ENCODE data around the gene SUMO4. TPM values are rescaled to one million over a fixed set of nuclear protein-coding genes. Genes with fewer than 3 reads are reported as not detected.

The SUMO4 gene
- total and polyA plus RNA-seq, 2 donors (not counting 1 experiment from before 2014, with no cell fraction given), result 0.18 to 11.5 TPM

DNA sequence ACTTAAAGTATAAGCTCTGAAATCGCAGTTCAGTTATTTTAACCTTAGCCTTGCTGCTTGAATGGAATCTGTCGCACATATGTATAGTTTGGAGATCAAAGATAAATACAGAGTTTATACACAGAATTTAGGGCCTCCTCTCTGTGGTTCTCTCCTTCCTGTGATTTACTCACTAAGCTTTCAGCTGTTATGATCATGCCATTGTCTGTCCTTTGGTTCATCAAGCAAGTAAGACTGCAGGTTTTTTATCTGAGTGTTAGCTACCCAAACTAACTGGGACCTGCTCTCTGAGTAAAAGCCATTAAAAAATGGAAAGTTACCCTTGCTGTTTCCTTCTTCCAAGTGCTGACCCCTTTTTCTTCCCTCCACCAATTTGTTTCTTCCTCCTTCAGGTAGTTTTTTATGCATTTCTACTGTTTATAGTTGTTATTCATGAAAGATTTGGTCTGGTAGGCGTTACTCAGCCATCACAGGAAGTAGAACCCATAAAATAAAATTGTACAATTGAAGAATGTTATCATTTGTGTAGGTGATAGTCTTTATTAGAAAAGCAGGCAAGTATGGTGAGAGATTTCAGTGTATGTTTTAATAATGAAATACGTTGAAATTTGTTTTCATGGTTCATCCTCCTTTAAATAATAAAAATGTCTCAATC is 33.7 kb upstream of the SUMO4 start:
- H4K20me1 ChIP-seq (ENCODE audit: control insufficient read depth, insufficient read depth, low read length, poor library complexity, severe bottlenecking), result peaks cover 42% of the 10 kb centered on the region
- peaks cover 71% of the 10 kb centered on the region for H3K79me2 ChIP-seq (ENCODE audit: control insufficient read depth, insufficient read depth, low read length)
- intact Hi-C loops (cut with micrococcal nuclease), result no loop called here
- H3K27me3 ChIP-seq (replicated peaks in 1 of 4; ENCODE audit: control extremely low read depth in 1 of 4, control insufficient read depth in 3 of 4, insufficient read depth in 4 of 4, low read length in 3 of 4), result no peaks in the 10 kb centered on the region
- peak; percentile 19 for DNase-seq
- H3K4me1 Mint-ChIP-seq, result peaks cover 39% of the 10 kb centered on the region
- no peak for ATAC-seq (ENCODE audit: low read depth)
- POLR2A ChIA-PET, result no interaction called here
- H3K9me3 Mint-ChIP-seq (ENCODE audit: insufficient read depth), result no peaks in the 10 kb centered on the region
- no peak overlapping the region for H3K27ac Mint-ChIP-seq
- peak overlapping the region; percentile 49 for H3K4me2 ChIP-seq (replicated peaks; ENCODE audit: low read depth, low read length, poor library complexity, severe bottlenecking)
- CTCF ChIA-PET, result interaction anchor here (1.1 to 1.2 kb wide), 2 partner anchors 65 to 275 kb away, joined by 3 read pairs; no protein-coding TSS in a partner anchor
- TF ChIP-seq, protein P1, sequence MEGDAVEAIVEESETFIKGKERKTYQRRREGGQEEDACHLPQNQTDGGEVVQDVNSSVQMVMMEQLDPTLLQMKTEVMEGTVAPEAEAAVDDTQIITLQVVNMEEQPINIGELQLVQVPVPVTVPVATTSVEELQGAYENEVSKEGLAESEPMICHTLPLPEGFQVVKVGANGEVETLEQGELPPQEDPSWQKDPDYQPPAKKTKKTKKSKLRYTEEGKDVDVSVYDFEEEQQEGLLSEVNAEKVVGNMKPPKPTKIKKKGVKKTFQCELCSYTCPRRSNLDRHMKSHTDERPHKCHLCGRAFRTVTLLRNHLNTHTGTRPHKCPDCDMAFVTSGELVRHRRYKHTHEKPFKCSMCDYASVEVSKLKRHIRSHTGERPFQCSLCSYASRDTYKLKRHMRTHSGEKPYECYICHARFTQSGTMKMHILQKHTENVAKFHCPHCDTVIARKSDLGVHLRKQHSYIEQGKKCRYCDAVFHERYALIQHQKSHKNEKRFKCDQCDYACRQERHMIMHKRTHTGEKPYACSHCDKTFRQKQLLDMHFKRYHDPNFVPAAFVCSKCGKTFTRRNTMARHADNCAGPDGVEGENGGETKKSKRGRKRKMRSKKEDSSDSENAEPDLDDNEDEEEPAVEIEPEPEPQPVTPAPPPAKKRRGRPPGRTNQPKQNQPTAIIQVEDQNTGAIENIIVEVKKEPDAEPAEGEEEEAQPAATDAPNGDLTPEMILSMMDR (IDR thresholded peaks at IDR 0.05), result no peak
- no peak for TF ChIP-seq EZH2 (IDR thresholded peaks at IDR 0.05; ENCODE audit: borderline replicate concordance, insufficient read depth, low read depth, low read length, poor library complexity, severe bottlenecking)
- H2AFZ ChIP-seq (ENCODE audit: insufficient read depth, low read depth, low read length, poor library complexity, severe bottlenecking), result no peak overlapping the region
- H3K27me3 Mint-ChIP-seq, result no peaks in the 10 kb centered on the region
- H3K27ac ChIP-seq (ENCODE audit: low read length in 2 of 2), result peak overlapping the region in 1 of 2 donors; percentile 72
- H3K4me3 ChIP-seq (ENCODE audit: control extremely low read depth in 1 of 5, extremely low read depth in 1 of 5, insufficient read depth in 1 of 5, low read depth in 2 of 5, low read length in 4 of 5), result no peak overlapping the region
- peaks cover 5 to 7% of the 10 kb centered on the region in 2 experiments for H3K36me3 ChIP-seq (replicated peaks in 1 of 2; ENCODE audit: control extremely low read depth in 1 of 2, control insufficient read depth in 1 of 2, extremely low read depth in 1 of 2, insufficient read depth in 2 of 2, low read length in 1 of 2)
- H3K4me3 Mint-ChIP-seq, result no peak overlapping the region
- WGBS (ENCODE audit: insufficient coverage), result no CpG with 5 or more reads among the region's 4 CpGs
- peaks cover 24 to 39% of the 10 kb centered on the region in 2 donors for H3K4me1 ChIP-seq (ENCODE audit: control insufficient read depth in 2 of 2, insufficient read depth in 2 of 2, low read length in 2 of 2)
- peaks cover 0 to under 1% (median 0%) of the 10 kb centered on the region in 3 donors for H3K9me3 ChIP-seq (ENCODE audit: control extremely low read depth in 1 of 3, control insufficient read depth in 2 of 3, insufficient read depth in 1 of 3, low read length in 2 of 3)
- no peak overlapping the region for H3K9ac ChIP-seq (ENCODE audit: low read length)

- H3K9me3 Mint-ChIP-seq (ENCODE audit: insufficient read depth), result no peaks in the 10 kb centered on the region
- ATAC-seq (ENCODE audit: low read depth) (no peak), DNase-seq (no peak)
- Histone ChIP-seq H3K9ac (ENCODE audit: low read length) (no peak overlapping the region), H4K20me1 (ENCODE audit: control insufficient read depth, insufficient read depth, low read length, poor library complexity, severe bottlenecking) (peaks cover 26% of the 10 kb centered on the region), H3K4me3 (ENCODE audit: control extremely low read depth in 1 of 5, extremely low read depth in 1 of 5, insufficient read depth in 1 of 5, low read depth in 2 of 5, low read length in 4 of 5) (no peak overlapping the region), H3K4me1 (ENCODE audit: control insufficient read depth in 2 of 2, insufficient read depth in 2 of 2, low read length in 2 of 2) (peaks cover 31 to 49% of the 10 kb centered on the region in 2 donors), H2AFZ (ENCODE audit: insufficient read depth, low read depth, low read length, poor library complexity, severe bottlenecking) (no peak overlapping the region), H3K36me3 (replicated peaks in 1 of 2; ENCODE audit: control extremely low read depth in 1 of 2, control insufficient read depth in 1 of 2, extremely low read depth in 1 of 2, insufficient read depth in 2 of 2, low read length in 1 of 2) (peaks cover 5 to 7% of the 10 kb centered on the region in 2 experiments), H3K27ac (ENCODE audit: low read length in 2 of 2) (peak overlapping the region in 1 of 2 donors; percentile 37), H3K4me2 (replicated peaks; ENCODE audit: low read depth, low read length, poor library complexity, severe bottlenecking) (no peak overlapping the region), H3K9me3 (ENCODE audit: control extremely low read depth in 1 of 3, control insufficient read depth in 2 of 3, insufficient read depth in 1 of 3, low read length in 2 of 3) (no peaks in the 10 kb centered on the region), H3K79me2 (ENCODE audit: control insufficient read depth, insufficient read depth, low read length) (peaks cover 54% of the 10 kb centered on the region), H3K27me3 (replicated peaks in 1 of 4; ENCODE audit: control extremely low read depth in 1 of 4, control insufficient read depth in 3 of 4, insufficient read depth in 4 of 4, low read length in 3 of 4) (no peaks in the 10 kb centered on the region)
- no peak overlapping the region for H3K27ac Mint-ChIP-seq
- H3K27me3 Mint-ChIP-seq, result no peaks in the 10 kb centered on the region
- POLR2A ChIA-PET, result no interaction called here
- peaks cover 36% of the 10 kb centered on the region for H3K4me1 Mint-ChIP-seq
- WGBS (ENCODE audit: insufficient coverage), result no CpG with 5 or more reads among the region's 1 CpG
- no peak for TF ChIP-seq EZH2 (IDR thresholded peaks at IDR 0.05; ENCODE audit: borderline replicate concordance, insufficient read depth, low read depth, low read length, poor library complexity, severe bottlenecking)
- TF ChIP-seq, protein P1 (IDR thresholded peaks at IDR 0.05), result no peak
- intact Hi-C loops (cut with micrococcal nuclease), result no loop called here
- H3K4me3 Mint-ChIP-seq, result no peak overlapping the region
- CTCF ChIA-PET, result no interaction called here
These were observed 32.0 kb upstream of the SUMO4 start for GRCh38 chr6:149368065-149368464.
